Epidermal melanocyte (primary cell): ENCODE measurements around the gene PRODH2.

ENCODE experiments used
- DNase-seq: peaks from one replicate; pipeline ENCODE4 v3.0.0; 2011; ENCODE audit warnings: low spot score; ENCODE audit not compliant: insufficient read length

PRODH2 gene

GRCh38 chr19:35812220-35813042 is at the start of gene PRODH2:
PRODH2 (minus strand) TSS chr19:35812845; CDS start chr19:35812805, 40 bp downstream.
- DNase-seq, result no peak

GRCh38 chr19:35861640-35862160 is 49.1 kb upstream of the PRODH2 start:
- DNase-seq, result no peak

GRCh38 chr19:35860818-35861639 is 48.4 kb upstream of the PRODH2 start:
- DNase-seq, result peak; percentile 63

GRCh38 chr19:35860436-35860817 is 47.8 kb upstream of the PRODH2 start:
- DNase-seq, result no peak

GRCh38 chr19:35859414-35859813 is 46.8 kb upstream of the PRODH2 start:
- DNase-seq, result no peak

GRCh38 chr19:35858311-35858710 is 45.7 kb upstream of the PRODH2 start:
- DNase-seq, result no peak

GRCh38 chr19:35856546-35857149 is 44.0 kb upstream of the PRODH2 start, which contains the start of gene KIRREL2:
KIRREL2 (plus strand) TSS chr19:35856911; CDS start chr19:35857120, 209 bp downstream.
- no peak for DNase-seq

- DNase-seq, result no peak
Observed at GRCh38 chr19:35853038-35853756, 40.6 kb upstream of the PRODH2 start.

- DNase-seq, result no peak
Observed at GRCh38 chr19:35852029-35852780, 39.6 kb upstream of the PRODH2 start, which contains the start of gene NPHS1. NPHS1 (minus strand) TSS chr19:35852504; CDS start chr19:35851837, 667 bp downstream.

GRCh38 chr19:35851213-35852028 is 38.8 kb upstream of the PRODH2 start:
- no peak for DNase-seq

GRCh38 chr19:35848919-35849505 is 36.4 kb upstream of the PRODH2 start:
- no peak for DNase-seq

GRCh38 chr19:35848486-35848885 is 35.8 kb upstream of the PRODH2 start:
- no peak for DNase-seq

- DNase-seq, result no peak
Observed at GRCh38 chr19:35847911-35848310, 35.3 kb upstream of the PRODH2 start.

GRCh38 chr19:35846038-35846668 is 33.5 kb upstream of the PRODH2 start:
- no peak for DNase-seq

- no peak for DNase-seq
Observed at GRCh38 chr19:35845215-35846037, 32.8 kb upstream of the PRODH2 start.

- DNase-seq, result no peak
Observed at GRCh38 chr19:35844482-35845214, 32.0 kb upstream of the PRODH2 start.
